HG02973 (cell line): ENCODE results near the gene CABCOCO1.

Source experiments
- ATAC-seq: cut with Tn5 transposase; IDR thresholded peaks from one replicate; pipeline ENCODE4 v1.9.1; 2021; ENCODE audit warnings: moderate library complexity; ENCODE audit not compliant: unreplicated experiment

CABCOCO1 gene

GRCh38 chr10:61662794-61663259 is at the start of gene CABCOCO1:
Gene CABCOCO1, plus strand, starts transcription at chr10:61662929. Its CDS starts 44 bp downstream, at chr10:61662973.
- no peak for ATAC-seq

- no peak for ATAC-seq
Measured at GRCh38 chr10:61613665-61614064, 49.1 kb upstream of the CABCOCO1 start.

DNA sequence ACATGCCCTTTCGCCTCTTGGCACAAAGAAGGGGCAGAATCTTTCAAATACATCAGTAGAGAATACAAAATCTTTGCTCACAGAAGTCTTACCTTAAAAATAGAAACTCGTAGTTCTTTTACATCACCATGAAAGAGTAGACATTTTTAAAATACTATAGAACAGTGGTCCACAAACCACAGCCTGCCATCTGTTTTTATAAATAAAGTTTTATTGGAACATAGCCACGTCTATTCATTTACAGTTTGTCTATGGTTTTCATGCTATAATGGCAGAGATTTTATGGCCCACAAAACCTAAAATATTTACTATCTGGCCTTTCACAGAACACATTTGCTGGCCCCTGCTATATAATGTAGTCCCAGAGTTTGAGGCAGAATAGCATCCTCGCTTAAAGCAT is 46.1 kb upstream of the CABCOCO1 start:
- ATAC-seq = no peak

DNA sequence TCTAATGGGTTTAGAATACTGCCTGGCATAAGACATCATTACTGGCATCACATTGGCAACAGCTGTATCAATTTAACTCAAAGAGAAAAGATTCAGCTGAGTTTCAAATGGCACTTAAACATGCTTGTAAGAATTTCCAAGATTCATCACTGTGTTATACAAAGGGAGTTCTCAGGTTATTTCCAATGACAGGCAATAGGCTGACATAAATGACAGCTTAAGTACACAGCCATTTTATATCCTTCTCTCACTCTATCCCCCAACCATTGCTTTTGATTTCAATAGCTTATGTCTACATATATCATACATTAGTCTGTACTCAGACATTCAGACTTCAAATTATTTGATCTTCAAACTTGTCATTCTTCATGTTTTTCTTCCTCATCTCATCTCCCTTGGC is 45.5 kb upstream of the CABCOCO1 start:
- no peak for ATAC-seq

- ATAC-seq = no peak
Measured at GRCh38 chr10:61617586-61617985, 45.1 kb upstream of the CABCOCO1 start.

- ATAC-seq = no peak
Measured at GRCh38 chr10:61618388-61618961, 44.3 kb upstream of the CABCOCO1 start.

GRCh38 chr10:61620506-61620905 is 42.2 kb upstream of the CABCOCO1 start:
- ATAC-seq = no peak

GRCh38 chr10:61621605-61622051 is 41.1 kb upstream of the CABCOCO1 start:
- ATAC-seq = no peak

GRCh38 chr10:61623161-61623560 is 39.6 kb upstream of the CABCOCO1 start:
- no peak for ATAC-seq

- ATAC-seq = no peak
Measured at GRCh38 chr10:61626209-61626608, 36.5 kb upstream of the CABCOCO1 start.

- ATAC-seq = no peak
Measured at GRCh38 chr10:61627266-61627665, 35.5 kb upstream of the CABCOCO1 start.

- no peak for ATAC-seq
Measured at GRCh38 chr10:61628151-61628874, 34.4 kb upstream of the CABCOCO1 start.

DNA sequence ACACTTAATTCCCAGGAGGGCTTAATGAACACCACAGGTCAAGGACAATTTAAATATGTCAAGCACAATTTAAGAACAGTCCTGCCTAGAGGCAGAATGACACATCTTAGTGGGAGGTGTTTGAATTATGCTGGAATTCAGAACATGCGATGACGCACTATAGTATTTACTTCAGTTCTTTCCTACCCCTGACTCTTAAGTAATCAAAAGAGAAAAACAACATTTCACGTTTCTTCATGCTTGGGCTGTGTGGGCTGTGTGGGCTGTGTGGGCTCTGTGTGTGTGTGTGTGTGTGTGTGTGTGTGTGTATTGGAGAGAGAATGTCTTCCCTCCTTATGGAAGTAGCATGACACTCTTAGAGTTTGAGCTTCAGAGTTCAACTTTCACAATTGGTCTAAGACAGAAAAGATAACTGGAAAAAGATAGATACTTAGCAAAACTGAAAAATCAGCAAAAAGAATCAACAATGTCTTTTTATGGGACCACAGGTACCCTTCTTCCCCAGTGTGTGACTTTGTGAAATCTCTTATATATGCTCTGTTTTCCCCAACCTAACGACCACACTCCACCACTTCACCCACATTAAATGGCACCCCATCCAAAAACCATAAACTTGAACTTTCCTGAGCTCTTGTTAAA is 33.7 kb upstream of the CABCOCO1 start:
- ATAC-seq = no peak

- no peak for ATAC-seq
Measured at GRCh38 chr10:61629576-61629975, 33.2 kb upstream of the CABCOCO1 start.

DNA sequence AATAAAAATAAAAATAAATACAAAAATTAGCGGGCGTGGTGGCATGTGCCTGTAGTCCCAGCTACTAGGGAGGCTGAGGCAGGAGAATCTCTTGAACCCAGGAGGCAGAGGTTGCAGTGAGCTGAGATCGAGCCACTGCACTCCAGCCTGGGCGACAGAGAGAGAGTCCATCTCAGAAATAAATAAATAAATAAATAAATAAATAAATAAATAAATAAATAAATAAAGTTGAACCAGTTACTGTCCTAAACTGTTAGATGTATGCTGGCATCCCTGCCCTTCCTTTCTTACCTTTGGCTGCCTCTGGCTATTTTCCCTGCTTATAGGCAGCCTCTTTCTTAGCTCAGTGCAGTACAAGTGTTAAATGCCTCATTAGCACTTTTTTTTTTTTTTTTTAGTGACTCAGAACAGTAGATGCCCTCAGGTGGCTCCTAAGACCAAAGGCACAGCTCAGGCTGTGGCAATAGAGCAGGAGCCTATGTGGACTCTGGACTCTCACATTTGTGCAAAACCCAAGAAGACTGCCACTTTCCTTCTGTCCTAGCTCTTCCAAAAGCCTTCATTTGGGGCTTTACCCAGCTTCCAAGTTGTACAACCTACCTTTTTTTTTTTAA is 30.6 kb upstream of the CABCOCO1 start:
- ATAC-seq = no peak

GRCh38 chr10:61633665-61634064 is 29.1 kb upstream of the CABCOCO1 start:
- ATAC-seq = no peak

DNA sequence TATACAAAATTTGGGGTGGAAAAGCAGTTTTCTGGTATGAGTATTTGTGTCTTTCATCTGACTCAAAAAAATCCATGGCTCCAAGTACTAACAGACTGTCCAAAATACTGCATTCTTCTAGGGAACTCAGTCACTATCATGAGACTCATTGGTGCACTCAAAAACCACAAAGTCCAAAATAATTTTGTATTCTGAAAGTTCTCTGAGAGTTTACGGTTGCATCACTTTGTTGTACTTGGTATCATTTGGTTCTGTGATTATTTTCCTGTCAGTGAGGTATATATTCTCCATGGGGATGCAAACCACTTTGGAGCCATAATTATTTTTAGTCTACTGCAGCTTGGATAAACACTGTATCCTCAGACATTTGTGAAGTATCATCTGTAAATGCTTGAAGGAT is 28.0 kb upstream of the CABCOCO1 start:
- ATAC-seq = no peak

- no peak for ATAC-seq
Measured at GRCh38 chr10:61635471-61635870, 27.3 kb upstream of the CABCOCO1 start.

DNA sequence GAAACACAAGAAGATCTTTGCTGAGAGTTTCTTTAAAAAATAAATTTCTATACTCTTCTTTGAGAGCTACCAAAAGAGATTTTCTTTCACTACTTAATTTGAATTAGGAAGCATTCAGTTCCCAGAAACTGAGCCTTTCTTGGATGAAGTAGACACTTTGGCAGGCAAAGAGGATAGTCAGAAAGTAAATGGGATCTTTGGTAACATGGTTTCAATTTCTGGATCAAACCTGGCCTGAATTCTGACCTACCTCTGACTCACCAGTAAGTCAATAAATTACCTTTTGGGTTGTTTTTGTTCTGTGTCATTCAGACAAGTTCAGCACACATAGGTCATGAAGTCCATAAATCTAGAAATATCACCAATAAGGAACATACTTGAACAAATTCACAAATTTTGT is 26.8 kb upstream of the CABCOCO1 start:
- no peak for ATAC-seq

DNA sequence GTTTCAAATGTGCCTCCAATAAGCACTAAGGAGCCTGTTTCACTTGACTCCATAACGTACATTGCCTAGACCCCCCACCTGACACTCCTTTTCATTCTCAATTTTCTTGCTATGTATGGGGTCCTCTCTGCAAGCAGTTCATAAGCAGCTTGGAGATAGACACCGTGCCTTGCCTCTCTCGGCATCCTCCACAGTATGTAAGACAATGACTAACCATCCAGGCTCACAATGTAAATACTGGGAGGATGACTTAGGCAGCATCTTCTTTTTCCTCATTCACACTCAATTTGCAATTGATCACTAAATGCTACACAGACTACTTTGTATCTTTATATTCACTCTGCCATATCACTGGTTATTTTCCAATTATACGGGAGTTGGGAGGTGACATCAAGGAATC is 22.8 kb upstream of the CABCOCO1 start:
- no peak for ATAC-seq

DNA sequence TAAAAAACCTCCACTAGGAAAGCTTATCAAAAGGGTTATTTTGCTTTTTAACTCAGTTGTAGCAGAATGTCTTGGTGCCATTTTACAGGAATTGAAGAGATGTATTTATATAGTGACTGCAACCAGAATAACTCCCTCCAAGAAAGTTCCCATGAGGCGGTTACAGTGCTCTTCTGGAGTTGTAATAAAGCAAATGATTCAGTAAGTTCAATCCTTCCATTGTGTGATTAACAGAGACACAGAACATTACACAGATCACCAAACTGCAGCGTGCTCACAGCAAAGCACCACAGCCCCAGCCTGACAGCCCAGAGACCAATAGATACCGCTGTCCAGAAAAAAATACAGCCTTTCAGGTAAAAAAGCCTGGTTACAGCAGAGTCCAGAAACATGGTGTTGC is 21.9 kb upstream of the CABCOCO1 start:
- no peak for ATAC-seq

DNA sequence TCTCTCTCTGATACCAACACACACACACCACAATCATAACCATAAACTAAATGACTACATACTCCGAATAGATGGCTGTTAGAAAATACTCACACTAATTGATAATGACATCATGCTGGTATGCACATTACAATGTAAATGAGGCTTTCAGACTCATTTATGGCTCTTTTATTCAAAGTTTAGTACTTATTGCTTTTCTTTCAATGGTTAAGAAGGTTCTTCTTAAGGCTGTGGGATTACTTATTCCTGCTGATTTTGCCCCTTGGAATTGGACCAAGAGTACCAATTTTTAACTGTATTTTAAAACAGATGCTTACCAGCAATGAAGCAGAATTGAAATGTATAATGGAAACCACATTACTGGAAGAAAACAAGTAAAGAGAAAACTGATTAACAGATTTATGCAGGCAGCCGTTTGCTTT is 20.6 kb upstream of the CABCOCO1 start:
- no peak for ATAC-seq
